ENCODE data around the gene KCNN1.

Gene KCNN1

GRCh38 chr19:17947815-17948513 is 18.9 kb upstream of the KCNN1 start:
- DNase-seq = peak; percentile 75 to 88

GRCh38 chr19:17948514-17948900 is 18.4 kb upstream of the KCNN1 start:
- no peak for DNase-seq

- DNase-seq = no peak
These were observed 17.7 kb upstream of the KCNN1 start for GRCh38 chr19:17948931-17949930.

GRCh38 chr19:17949956-17950309 is 17.0 kb upstream of the KCNN1 start:
- DNase-seq = no peak

GRCh38 chr19:17950310-17951156 is 16.4 kb upstream of the KCNN1 start:
- DNase-seq = no peak

- DNase-seq = no peak
These were observed 15.5 kb upstream of the KCNN1 start for GRCh38 chr19:17951157-17951989.

- DNase-seq = no peak
These were observed 14.6 kb upstream of the KCNN1 start for GRCh38 chr19:17951990-17952976.

GRCh38 chr19:17953316-17953801 is 13.5 kb upstream of the KCNN1 start:
- DNase-seq = no peak

GRCh38 chr19:17953869-17954268 is 13.0 kb upstream of the KCNN1 start:
- DNase-seq = peak in 1 of 2 experiments; percentile 19

GRCh38 chr19:17954401-17954800 is 12.5 kb upstream of the KCNN1 start:
- DNase-seq = no peak

- no peak for DNase-seq
These were observed 9.6 kb upstream of the KCNN1 start for GRCh38 chr19:17957149-17957849.

GRCh38 chr19:17957885-17958284 is 9.0 kb upstream of the KCNN1 start:
- DNase-seq = no peak

- DNase-seq = no peak
These were observed 2.8 kb upstream of the KCNN1 start for GRCh38 chr19:17963936-17964691.

GRCh38 chr19:17965370-17966128 is 1.4 kb upstream of the KCNN1 start:
- DNase-seq = no peak

- no peak for DNase-seq
These were observed 801 bp upstream of the KCNN1 start for GRCh38 chr19:17966129-17966483.

GRCh38 chr19:17967257-17968051 is 547 bp downstream of the KCNN1 start:
- DNase-seq = no peak

GRCh38 chr19:17968362-17968761 is 1.5 kb downstream of the KCNN1 start:
- DNase-seq = no peak
